ENCODE data around the gene HAGH.
"Not testable (repeated sequence)": the region's sequence is repeated elsewhere in the genome, so short reads cannot be mapped to it uniquely, and the experiment has no call there.

Gene HAGH

GRCh38 chr16:1809281-1809801 is 17.3 kb downstream of the HAGH start:
- no peak for DNase-seq

- no peak for DNase-seq
Measured at GRCh38 chr16:1808691-1809090, 17.9 kb downstream of the HAGH start.

- no peak for DNase-seq
Measured at GRCh38 chr16:1807626-1808025, 19.0 kb downstream of the HAGH start.

- DNase-seq, result no peak
Measured at GRCh38 chr16:1800701-1801100, 25.9 kb downstream of the HAGH start.

- DNase-seq, result not testable (repeated sequence)
Measured at GRCh38 chr16:1799263-1799662, 27.4 kb downstream of the HAGH start.

GRCh38 chr16:1794908-1795666 is 31.5 kb downstream of the HAGH start:
- DNase-seq, result no peak

- DNase-seq, result no peak
Measured at GRCh38 chr16:1794221-1794871, 32.3 kb downstream of the HAGH start.

- no peak for DNase-seq
Measured at GRCh38 chr16:1793578-1794220, 32.9 kb downstream of the HAGH start, which contains the start of gene IGFALS. IGFALS (minus strand) TSS chr16:1793705; CDS start chr16:1793652, 53 bp downstream.

- no peak for DNase-seq
Measured at GRCh38 chr16:1792836-1793577, 33.6 kb downstream of the HAGH start.

- DNase-seq, result no peak
Measured at GRCh38 chr16:1791943-1792812, 34.4 kb downstream of the HAGH start.

- no peak for DNase-seq
Measured at GRCh38 chr16:1791256-1791942, 35.2 kb downstream of the HAGH start.

- DNase-seq, result no peak
Measured at GRCh38 chr16:1790611-1791255, 35.9 kb downstream of the HAGH start.

GRCh38 chr16:1790261-1790610 is 36.4 kb downstream of the HAGH start:
- DNase-seq, result no peak

- no peak for DNase-seq
Measured at GRCh38 chr16:1789643-1790045, 37.0 kb downstream of the HAGH start.

GRCh38 chr16:1788708-1789100 is 37.9 kb downstream of the HAGH start:
- no peak for DNase-seq

- DNase-seq, result no peak
Measured at GRCh38 chr16:1788095-1788707, 38.4 kb downstream of the HAGH start.

GRCh38 chr16:1787322-1788094 is 39.1 kb downstream of the HAGH start:
- DNase-seq, result no peak

GRCh38 chr16:1787056-1787321 is 39.6 kb downstream of the HAGH start:
- DNase-seq, result no peak

GRCh38 chr16:1786242-1787055 is 40.2 kb downstream of the HAGH start:
- no peak for DNase-seq

Data from NCI-H526 treated with DMSO at 0.1 percent for 48 hours (cell line).